HG03097 (cell line): Measurements from ENCODE around the gene STARD7.

Experiments used
- ATAC-seq: cut with Tn5 transposase; IDR thresholded peaks from one replicate; pipeline ENCODE4 v1.9.1; 2021; ENCODE audit not compliant: unreplicated experiment, low FRiP score

Gene STARD7

GRCh38 chr2:96139181-96139758 is 69.4 kb downstream of the STARD7 start:
- ATAC-seq = no peak

- peak; percentile 32 for ATAC-seq
Measured at GRCh38 chr2:96138179-96139145, 70.2 kb downstream of the STARD7 start, which contains the start of gene ASTL. Gene ASTL, minus strand, starts transcription at chr2:96138502. Its CDS starts 66 bp downstream, at chr2:96138436.

DNA sequence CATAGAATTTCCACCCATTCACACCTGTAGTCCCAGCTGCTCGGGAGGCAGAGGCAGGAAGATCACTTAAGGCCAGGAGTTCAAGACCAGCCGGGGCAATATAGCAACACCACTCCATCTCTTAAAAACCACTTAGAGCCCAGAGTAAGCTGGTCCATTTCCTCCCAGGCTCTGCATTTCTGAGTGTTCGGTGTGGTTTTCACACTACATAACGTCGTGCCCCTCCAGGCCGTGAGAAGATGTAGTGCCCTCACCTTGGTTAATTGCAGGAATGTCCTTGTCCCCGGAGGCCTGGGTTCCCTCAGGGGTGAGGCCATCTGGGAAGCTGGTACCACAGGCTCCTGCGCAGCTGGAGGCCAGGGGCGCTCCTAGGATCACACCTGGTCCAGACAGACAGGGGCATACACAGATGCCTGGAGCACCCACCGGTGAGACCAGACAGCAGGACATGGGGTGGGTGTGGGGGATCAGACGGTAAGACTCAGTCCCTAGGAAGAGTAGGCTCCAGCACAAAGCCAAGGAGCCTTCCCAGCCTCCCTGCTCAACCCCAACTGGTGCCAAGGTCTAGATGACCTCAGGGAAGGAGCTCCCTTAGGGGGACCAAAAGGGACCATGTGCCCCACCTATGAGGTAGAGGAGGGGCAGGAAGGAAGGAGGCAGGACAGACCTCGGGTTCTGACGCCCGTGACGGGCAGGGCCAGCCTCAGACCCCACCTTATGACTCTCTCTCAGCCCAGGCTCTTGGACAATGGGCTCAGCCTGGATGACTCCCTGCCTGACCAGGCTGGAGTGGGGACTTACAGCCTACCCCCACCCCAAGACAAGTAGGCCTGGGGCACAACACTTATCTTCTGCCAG is 71.1 kb downstream of the STARD7 start:
- ATAC-seq = no peak

- no peak for ATAC-seq
Measured at GRCh38 chr2:96136129-96136720, 72.4 kb downstream of the STARD7 start.

DNA sequence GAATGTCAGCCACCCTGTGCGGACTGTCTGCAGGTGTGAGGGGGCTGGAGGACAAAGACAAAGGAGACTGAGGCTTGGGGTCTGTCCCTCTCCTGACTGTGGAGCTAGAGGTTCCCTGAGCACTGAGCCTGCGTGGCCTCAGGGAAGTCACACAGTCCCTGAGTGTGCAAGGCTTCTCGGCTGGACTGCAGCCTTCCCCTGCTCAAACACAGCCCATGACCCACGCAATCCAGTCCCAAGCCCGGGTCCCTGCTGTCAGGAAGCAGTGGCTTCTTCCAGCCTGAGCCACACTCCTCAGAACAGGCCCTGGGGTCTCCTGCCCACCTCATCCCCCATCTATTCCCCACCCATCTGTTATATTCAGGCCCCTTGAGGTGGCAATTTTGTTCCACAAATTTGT is 73.0 kb downstream of the STARD7 start:
- ATAC-seq = no peak

GRCh38 chr2:96135171-96135570 is 73.5 kb downstream of the STARD7 start:
- ATAC-seq = no peak
